Measurements from ENCODE around the gene ATP8B2. TPM values are rescaled to one million over a fixed set of nuclear protein-coding genes. Genes with fewer than 3 reads are reported as not detected.

Gene ATP8B2
- total and polyA plus RNA-seq, 4 donors, result 0.75 to 16.2 (median 5.3) TPM

- no peaks in the 10 kb centered on the region for H3K27me3 ChIP-seq (ENCODE audit: control insufficient read depth in 4 of 4, insufficient read depth in 4 of 4, low read length in 3 of 4)
- peak; percentile 85 for DNase-seq (ENCODE audit: low spot score)
- TF ChIP-seq JUND (IDR thresholded peaks at IDR 0.05), result no peak
- TF ChIP-seq YY1 (IDR thresholded peaks at IDR 0.05), result no peak
- TF ChIP-seq TAF1 (conservative IDR thresholded peaks at IDR 0.05), result no peak
- no peak for TF ChIP-seq FOXA2 (IDR thresholded peaks at IDR 0.05)
- TF ChIP-seq CTCF (IDR thresholded peaks at IDR 0.05; ENCODE audit: low read depth, low read length, missing input control), result peak; percentile 80
- TF ChIP-seq RAD21 (IDR thresholded peaks at IDR 0.05), result peak; percentile 76 to 84
- no peak overlapping the region for H3K27ac ChIP-seq (ENCODE audit: low read depth in 1 of 2, low read length in 2 of 2)
- no peaks in the 10 kb centered on the region for H3K36me3 ChIP-seq (ENCODE audit: control insufficient read depth in 4 of 4, insufficient read depth in 3 of 4, low read depth in 1 of 4, low read length in 3 of 4)
- H3K9ac ChIP-seq (ENCODE audit: low read depth in 1 of 2, low read length in 2 of 2), result no peak overlapping the region
- peaks cover 0 to 13% (median 12%) of the 10 kb centered on the region in 4 donors for H3K4me1 ChIP-seq (ENCODE audit: control insufficient read depth in 4 of 4, insufficient read depth in 4 of 4, low read length in 3 of 4)
- WGBS, result 44% methylated on average over 11 of the region's 11 CpGs
- H3K9me3 ChIP-seq (ENCODE audit: control insufficient read depth in 4 of 4, low read length in 3 of 4), result no peaks in the 10 kb centered on the region
- no peak overlapping the region for H3K4me3 ChIP-seq (ENCODE audit: low read depth in 1 of 3, low read length in 3 of 3)
These were observed 9.8 kb downstream of the ATP8B2 start for GRCh38 chr1:154335025-154335714.

GRCh38 chr1:154337253-154337894 is 12.0 kb downstream of the ATP8B2 start:
- Histone ChIP-seq H3K9me3 (ENCODE audit: control insufficient read depth in 4 of 4, low read length in 3 of 4) (no peaks in the 10 kb centered on the region), H3K4me3 (ENCODE audit: low read depth in 1 of 3, low read length in 3 of 3) (no peak overlapping the region), H3K27me3 (ENCODE audit: control insufficient read depth in 4 of 4, insufficient read depth in 4 of 4, low read length in 3 of 4) (no peaks in the 10 kb centered on the region), H3K4me1 (ENCODE audit: control insufficient read depth in 4 of 4, insufficient read depth in 4 of 4, low read length in 3 of 4) (peaks cover 0 to 13% (median 12%) of the 10 kb centered on the region in 4 donors), H3K27ac (ENCODE audit: low read depth in 1 of 2, low read length in 2 of 2) (peak overlapping the region in 1 of 2 donors; percentile 25), H3K9ac (ENCODE audit: low read depth in 1 of 2, low read length in 2 of 2) (no peak overlapping the region), H3K36me3 (ENCODE audit: control insufficient read depth in 4 of 4, insufficient read depth in 3 of 4, low read depth in 1 of 4, low read length in 3 of 4) (no peaks in the 10 kb centered on the region)
- TF ChIP-seq RXRA (IDR thresholded peaks at IDR 0.05) (no peak), SP1 (IDR thresholded peaks at IDR 0.05) (no peak), JUND (IDR thresholded peaks at IDR 0.05) (no peak), YY1 (IDR thresholded peaks at IDR 0.05) (no peak), HNF4G (IDR thresholded peaks at IDR 0.05) (no peak), TAF1 (conservative IDR thresholded peaks at IDR 0.05) (no peak), RAD21 (IDR thresholded peaks at IDR 0.05) (no peak), REST (IDR thresholded peaks at IDR 0.05) (no peak), EGR1 (IDR thresholded peaks at IDR 0.05; ENCODE audit: low read depth in 2 of 2) (no peak), GABPA (IDR thresholded peaks at IDR 0.05 in 1 of 2, conservative IDR thresholded peaks at IDR 0.05 in 1 of 2) (no peak), HNF4A (conservative IDR thresholded peaks at IDR 0.05) (no peak), CTCF (IDR thresholded peaks at IDR 0.05; ENCODE audit: low read depth, low read length, missing input control) (no peak)
- TF ChIP-seq, protein P1, sequence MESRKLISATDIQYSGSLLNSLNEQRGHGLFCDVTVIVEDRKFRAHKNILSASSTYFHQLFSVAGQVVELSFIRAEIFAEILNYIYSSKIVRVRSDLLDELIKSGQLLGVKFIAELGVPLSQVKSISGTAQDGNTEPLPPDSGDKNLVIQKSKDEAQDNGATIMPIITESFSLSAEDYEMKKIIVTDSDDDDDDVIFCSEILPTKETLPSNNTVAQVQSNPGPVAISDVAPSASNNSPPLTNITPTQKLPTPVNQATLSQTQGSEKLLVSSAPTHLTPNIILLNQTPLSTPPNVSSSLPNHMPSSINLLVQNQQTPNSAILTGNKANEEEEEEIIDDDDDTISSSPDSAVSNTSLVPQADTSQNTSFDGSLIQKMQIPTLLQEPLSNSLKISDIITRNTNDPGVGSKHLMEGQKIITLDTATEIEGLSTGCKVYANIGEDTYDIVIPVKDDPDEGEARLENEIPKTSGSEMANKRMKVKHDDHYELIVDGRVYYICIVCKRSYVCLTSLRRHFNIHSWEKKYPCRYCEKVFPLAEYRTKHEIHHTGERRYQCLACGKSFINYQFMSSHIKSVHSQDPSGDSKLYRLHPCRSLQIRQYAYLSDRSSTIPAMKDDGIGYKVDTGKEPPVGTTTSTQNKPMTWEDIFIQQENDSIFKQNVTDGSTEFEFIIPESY (IDR thresholded peaks at IDR 0.05), result no peak
- TF ChIP-seq, protein P2, sequence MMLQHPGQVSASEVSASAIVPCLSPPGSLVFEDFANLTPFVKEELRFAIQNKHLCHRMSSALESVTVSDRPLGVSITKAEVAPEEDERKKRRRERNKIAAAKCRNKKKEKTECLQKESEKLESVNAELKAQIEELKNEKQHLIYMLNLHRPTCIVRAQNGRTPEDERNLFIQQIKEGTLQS (IDR thresholded peaks at IDR 0.05), result no peak
- WGBS, result 87% methylated on average over 8 of the region's 8 CpGs
- DNase-seq (ENCODE audit: low spot score), result no peak
